Fibroblast of skin of scalp (primary cell): ENCODE data around the gene MRPL16.
"Not testable (repeated sequence)": the region's sequence is repeated elsewhere in the genome, so short reads cannot be mapped to it uniquely, and the experiment has no call there.

Source experiments
- DNase-seq: peaks from one replicate; pipeline ENCODE4 v3.0.0-alpha.2; 2013

The MRPL16 gene

GRCh38 chr11:59810911-59811259 lies 307 bp upstream of the MRPL16 start:
- DNase-seq: no peak

DNA sequence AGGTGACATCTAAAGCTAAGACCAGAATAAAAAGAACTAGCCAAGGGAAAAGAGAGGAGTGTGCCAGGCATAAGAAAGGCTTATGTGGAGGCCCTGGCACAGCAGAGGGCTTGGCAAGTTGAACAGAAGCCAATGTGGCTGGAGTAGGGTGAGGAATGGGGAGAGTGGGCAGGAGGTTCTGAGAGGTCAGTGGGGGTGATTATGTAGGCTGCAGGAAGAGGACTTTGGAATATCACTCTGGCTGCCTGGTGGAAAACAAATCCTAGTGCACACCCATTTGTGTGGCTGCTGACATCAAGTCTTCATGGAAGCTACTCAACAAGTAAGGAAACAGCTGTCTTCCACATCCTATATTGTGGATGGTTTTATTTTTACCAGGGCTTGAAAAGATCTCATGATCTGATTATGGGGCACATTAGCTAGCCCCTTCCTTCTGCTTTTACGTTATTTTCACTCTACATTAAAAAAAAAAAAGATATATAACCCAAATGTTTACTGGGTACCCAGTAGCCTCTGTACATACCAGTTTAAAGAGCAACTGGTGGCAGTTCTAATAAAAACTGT lies 3.4 kb downstream of the MRPL16 start:
- DNase-seq: no peak

GRCh38 chr11:59804061-59804460 lies 6.5 kb downstream of the MRPL16 start:
- no peak for DNase-seq

- DNase-seq: peak; percentile 46
Measured at GRCh38 chr11:59802639-59803176, 7.9 kb downstream of the MRPL16 start.

DNA sequence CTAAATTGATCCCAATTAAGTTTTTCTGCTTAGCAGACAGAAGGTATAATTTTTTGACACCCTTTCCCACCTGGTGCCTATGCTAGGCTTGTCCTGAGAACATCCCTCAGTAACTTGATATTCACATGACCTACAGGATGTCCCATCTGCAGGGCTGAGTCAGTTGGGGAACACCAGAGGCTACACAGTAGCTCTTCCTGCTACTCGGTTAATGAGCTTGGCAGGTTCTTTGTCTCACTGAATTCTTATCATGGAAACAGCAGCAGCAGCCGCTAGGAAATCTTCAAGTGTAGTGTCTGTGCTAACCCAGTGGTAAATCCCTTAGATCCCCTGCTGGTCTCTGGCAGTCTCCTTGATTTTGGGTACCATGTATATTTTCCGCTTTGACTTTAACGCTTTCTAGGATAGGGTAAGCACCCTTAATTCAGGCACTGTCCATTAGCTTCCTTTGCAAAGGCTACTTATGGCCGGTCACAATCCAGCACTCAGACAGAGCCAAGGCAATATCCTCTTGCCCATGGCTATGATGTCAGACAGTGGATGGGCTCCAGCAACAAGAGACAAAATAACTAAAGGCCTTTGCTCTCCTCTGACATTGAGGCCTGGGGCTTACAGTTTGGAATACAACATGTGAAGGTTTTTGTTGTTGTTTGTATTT lies 8.5 kb downstream of the MRPL16 start:
- no peak for DNase-seq

GRCh38 chr11:59801160-59801706 lies 9.3 kb downstream of the MRPL16 start:
- DNase-seq: no peak

DNA sequence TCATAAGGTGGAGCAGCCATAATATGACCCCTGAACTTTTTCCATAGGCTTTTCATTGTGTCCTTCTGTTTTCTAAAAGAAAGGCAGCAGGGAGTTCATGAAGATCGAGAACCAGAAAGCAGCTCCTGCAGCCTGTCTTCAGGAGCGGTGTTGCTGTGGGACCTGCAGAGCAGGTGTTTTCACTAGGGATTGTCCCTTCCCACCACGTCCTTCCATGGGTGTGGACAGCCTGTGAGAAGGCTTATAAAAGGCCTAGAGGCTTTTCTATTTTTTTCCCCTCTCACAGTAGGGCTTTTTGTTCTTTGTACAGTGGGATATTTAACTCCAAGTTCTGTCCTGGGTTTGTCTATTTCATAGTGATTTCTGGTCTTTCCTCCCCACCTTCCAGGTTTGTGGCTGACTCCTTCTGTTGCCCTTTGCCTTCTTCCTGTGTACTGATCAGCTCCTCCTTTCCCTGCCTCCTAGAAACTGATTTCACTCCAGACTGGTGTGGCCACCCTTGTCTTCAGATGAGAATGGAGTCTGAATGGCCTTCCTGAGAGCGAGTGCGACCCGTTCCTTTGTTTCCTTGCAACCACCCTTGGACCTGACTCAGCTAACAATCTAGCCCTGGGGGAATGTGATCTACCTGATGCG lies 10.1 kb downstream of the MRPL16 start:
- DNase-seq: no peak

GRCh38 chr11:59794417-59794816 lies 16.2 kb downstream of the MRPL16 start:
- no peak for DNase-seq

DNA sequence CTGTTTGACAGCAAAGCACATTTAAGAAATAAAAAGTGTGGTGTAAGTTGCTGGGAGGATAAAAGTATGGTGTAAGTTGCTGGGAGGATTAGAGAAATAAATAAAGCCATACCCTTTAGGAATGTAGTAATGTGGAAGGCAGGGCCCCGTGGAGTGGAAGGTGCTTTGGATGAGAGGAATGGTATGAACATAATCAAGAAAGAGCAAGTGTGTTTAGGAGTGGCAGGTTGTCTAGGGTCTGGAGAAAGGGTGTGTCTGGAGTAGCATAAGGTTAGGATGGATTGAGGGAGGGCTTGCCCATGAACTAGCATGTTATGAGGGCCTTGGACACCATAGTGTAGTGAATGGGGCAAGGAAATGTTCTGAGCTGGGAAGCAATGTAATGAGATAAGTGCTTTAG lies 18.1 kb downstream of the MRPL16 start:
- DNase-seq: no peak

- no peak for DNase-seq
Measured at GRCh38 chr11:59791639-59792038, 18.9 kb downstream of the MRPL16 start.

DNA sequence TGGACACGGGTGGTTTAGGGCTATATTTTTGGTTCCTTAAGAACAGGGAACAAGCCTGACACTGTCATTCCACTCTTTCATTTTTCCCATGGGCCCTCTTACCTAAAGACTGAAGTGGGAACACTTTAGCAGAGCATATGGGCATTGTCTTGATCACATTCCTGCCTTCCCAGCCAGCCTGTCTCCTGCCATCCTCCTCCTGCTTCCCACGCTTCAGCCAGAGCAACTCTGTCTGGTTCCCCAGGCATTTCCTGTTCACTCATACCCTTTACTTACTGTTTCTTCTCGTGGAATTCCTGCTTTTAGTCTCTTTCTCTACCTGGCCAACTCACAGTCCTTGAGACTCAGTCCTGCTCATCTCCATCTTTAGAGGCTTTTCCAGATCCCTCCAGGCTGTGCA lies 22.8 kb downstream of the MRPL16 start:
- peak; percentile 43 for DNase-seq

- DNase-seq: no peak
Measured at GRCh38 chr11:59787255-59787588, 23.4 kb downstream of the MRPL16 start.

- no peak for DNase-seq
Measured at GRCh38 chr11:59785818-59786217, 24.8 kb downstream of the MRPL16 start.

DNA sequence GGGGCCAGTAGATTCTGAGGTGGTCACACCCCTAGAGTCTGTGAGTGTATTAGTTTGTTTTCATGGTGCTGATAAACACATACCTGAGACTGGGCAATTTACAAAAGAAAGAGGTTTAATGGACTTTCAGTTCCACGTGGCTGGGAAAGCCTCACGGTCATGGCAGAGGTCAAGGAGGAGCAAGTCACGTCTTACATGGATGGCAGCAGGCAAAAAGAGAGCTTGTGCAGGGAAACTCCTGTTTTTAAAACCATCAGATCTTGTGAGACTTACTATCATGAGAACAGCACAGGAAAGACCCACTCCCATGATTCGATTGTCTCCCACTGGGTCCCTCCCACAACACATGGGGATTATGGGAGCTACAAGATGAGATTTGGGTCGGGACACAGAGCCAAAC lies 26.1 kb downstream of the MRPL16 start:
- not testable (repeated sequence) for DNase-seq

GRCh38 chr11:59783632-59784090 lies 26.9 kb downstream of the MRPL16 start:
- DNase-seq: no peak

GRCh38 chr11:59782080-59782479 lies 28.5 kb downstream of the MRPL16 start:
- DNase-seq: no peak

GRCh38 chr11:59779487-59779886 lies 31.1 kb downstream of the MRPL16 start:
- DNase-seq: no peak

- DNase-seq: no peak
Measured at GRCh38 chr11:59778122-59778521, 32.5 kb downstream of the MRPL16 start.

DNA sequence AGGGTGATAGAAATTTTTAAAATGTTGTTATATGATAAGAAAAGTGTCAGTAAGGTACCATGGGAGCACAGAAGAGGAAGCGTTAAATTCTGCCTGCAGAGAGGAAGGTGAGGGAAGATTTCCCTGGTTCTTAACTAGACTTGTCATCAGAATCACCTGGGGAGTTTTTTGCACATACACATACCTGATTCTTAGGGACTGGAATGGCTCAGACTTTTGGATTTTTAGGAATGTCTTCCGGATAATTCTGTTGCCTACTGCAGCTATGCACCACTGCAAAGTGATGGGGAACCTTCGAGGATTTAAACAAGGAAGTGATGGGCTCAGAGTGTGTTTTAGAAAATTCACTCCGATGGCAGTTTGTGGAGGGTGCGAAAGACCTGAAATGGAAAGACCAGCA lies 33.5 kb downstream of the MRPL16 start:
- no peak for DNase-seq

- DNase-seq: no peak
Measured at GRCh38 chr11:59776210-59777066, 34.1 kb downstream of the MRPL16 start.

- no peak for DNase-seq
Measured at GRCh38 chr11:59773083-59773440, 37.5 kb downstream of the MRPL16 start.

DNA sequence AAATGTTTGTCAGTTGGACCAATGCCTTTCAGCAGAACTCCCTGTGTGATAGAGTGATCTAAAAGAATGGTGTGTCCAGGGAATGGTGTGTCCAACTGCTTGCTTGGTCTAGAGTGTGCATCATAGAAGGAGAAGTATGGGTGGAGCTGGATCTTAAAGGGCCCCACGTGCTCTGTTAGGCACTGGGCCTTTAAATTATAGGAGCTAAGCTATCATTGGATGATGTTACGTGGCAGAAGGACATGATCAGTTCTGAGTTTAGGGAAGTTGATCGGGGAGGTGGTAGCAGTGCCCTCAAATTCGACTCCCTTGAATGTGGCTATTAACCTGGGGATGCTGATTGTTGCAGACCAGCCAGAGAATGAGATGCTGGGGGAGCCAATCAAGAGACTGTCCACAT lies 39.0 kb downstream of the MRPL16 start:
- DNase-seq: no peak

GRCh38 chr11:59770869-59771268 lies 39.7 kb downstream of the MRPL16 start:
- DNase-seq: no peak
